H4 (cell line): ENCODE results near the gene PCGF6. TPM values are rescaled to one million over a fixed set of nuclear protein-coding genes. Genes with fewer than 3 reads are reported as not detected.

Experiments
- DNase-seq: peaks from one replicate; pipeline ENCODE4 v3.0.0-alpha.2; 2015; ENCODE audit warnings: low spot score
- total RNA-seq: library from RNA; depleted of rRNA; stranded (reverse); fragments of >200 nt; shearing (Covaris generic); gene quantifications from 2 replicates; pipeline ENCODE4 v1.2.3, GENCODE V29; 2014; rRNA removed

PCGF6 gene
- total RNA-seq, 1 experiment from 2014 or later: 12.0 TPM

DNA sequence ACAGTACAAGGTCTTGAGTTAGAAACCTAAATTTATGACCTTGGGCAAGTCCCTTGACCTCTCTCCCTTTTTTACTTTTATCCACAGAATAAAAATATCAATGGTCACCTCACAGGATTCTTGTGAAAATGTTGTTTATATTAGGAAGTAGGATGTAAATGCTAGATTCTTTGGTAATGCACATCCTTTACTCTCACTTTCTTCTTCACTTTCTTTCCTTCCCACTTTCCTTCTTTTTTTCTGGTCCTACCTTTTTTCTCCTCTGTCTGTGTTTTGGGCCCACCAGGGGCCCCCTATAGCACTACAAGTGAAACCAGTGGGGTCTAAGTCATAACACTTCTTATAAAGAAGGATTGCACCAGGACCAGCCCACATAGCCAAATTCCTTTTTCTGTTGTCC is 93.1 kb downstream of the PCGF6 start:
- no peak for DNase-seq

GRCh38 chr10:103256613-103257012 is 94.3 kb downstream of the PCGF6 start:
- no peak for DNase-seq

DNA sequence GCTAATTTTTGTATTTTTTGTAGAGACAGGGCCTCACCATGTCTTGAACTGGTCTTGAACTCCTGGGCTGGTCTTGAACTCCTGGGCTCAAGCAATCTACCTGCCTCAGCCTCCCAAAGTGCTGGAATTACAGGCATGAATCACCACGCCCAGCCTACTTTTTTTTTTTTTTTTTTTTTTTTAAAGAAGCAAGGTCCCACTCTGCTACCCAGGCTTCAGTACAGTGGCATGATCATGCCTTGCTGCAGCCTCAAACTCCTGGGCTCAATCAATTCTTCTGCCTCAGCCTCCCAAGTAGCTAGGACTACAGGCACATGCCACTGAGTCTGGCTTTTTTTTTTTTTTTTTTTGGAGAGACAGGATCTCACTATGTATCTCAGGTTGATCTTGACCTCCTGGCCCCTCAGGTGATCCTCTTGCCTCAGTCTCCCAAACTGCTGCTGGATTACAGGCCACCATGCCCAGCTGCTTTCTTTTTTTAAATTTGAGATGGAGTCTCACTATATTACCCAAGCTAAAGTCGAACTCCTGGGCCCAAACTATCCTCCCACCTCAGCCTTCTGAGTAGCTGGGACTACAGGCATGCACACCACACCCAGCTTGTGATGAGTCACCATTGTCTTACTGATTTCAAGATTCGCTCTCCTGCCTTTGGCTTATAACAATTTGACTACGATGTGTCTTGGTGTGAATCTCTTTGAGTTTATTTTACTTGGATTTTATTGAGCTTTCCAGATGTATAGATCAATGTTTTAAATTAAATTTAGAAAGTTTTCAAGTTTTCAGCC is 96.2 kb downstream of the PCGF6 start:
- DNase-seq: no peak

DNA sequence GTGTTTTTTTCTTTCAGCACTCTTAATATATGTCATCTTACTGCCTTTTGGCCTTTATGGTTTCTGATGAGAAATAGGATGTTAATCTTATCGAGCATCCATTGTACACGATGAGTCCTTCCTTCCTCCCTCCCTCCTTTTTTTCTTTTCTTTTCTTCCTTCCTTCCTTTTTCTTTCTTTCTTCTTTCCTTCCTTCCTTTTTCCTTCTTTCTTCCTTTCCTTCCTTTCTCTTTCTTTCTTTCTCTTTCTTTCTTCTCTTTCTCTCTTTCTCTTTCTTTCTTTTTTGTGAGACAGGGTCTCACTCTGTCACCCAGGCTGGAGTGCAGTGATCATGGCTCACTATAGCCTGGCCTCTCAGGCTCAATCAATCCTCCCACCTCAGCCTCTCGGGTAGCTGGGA is 96.8 kb downstream of the PCGF6 start:
- DNase-seq: no peak

Other genes starting within 250 kb of the PCGF6 start
- gene NT5C2, start 157.9 kb downstream of the PCGF6 start, total RNA-seq: 27.3 and 31.6 TPM in 2 replicates
- 0.08 TPM in 1 of 2 replicates, not detected in the other for gene RPEL1, start 105.3 kb downstream of the PCGF6 start, total RNA-seq
- not detected in 2 replicates for gene INA, start 74.0 kb downstream of the PCGF6 start, total RNA-seq
- 6.4 and 6.9 TPM in 2 replicates for gene TAF5, start 16.8 kb upstream of the PCGF6 start, total RNA-seq
- 502 and 681 TPM in 2 replicates for gene ATP5MK, start 45.3 kb upstream of the PCGF6 start, total RNA-seq
- 15.9 and 20.0 TPM in 2 replicates for gene PDCD11, start 45.5 kb upstream of the PCGF6 start, total RNA-seq
- gene CALHM2, start 101.2 kb upstream of the PCGF6 start, total RNA-seq: 0.43 and 0.97 TPM in 2 replicates
- gene CALHM1, start 107.8 kb upstream of the PCGF6 start, total RNA-seq: not detected in 2 replicates
- 0.23 TPM in 1 of 2 replicates, not detected in the other for gene CALHM3, start 128.1 kb upstream of the PCGF6 start, total RNA-seq
- gene NEURL1, start 142.6 kb upstream of the PCGF6 start, total RNA-seq: 0.10 and 0.72 TPM in 2 replicates